Lower leg skin (tissue), 3 donors: ENCODE data around the gene CLMP.
"Not testable (repeated sequence)": the region's sequence is repeated elsewhere in the genome, so short reads cannot be mapped to it uniquely, and the experiment has no call there.

Experiments used
- CTCF ChIP-seq, 3 donors: fragments of 450-650 bp; IDR thresholded peaks; one replicate each; pipeline ENCODE4 v1.5.1; 2016; ENCODE audit warnings: antibody characterized with exemption in 3 of 3, mild to moderate bottlenecking in 3 of 3, moderate library complexity in 2 of 3
- POLR2A ChIP-seq, 2 donors: fragments of 450-650 bp; IDR thresholded peaks; one replicate each; pipeline ENCODE4 v1.6.1; 2016 to 2017; ENCODE audit warnings: antibody characterized with exemption in 2 of 2, mild to moderate bottlenecking in 1 of 2, moderate library complexity in 1 of 2

GRCh38 chr11:123132034-123132766 is 62.8 kb downstream of the CLMP start:
- not testable (repeated sequence) for TF ChIP-seq POLR2A, CTCF (IDR thresholded peaks at IDR 0.05)
